ENCODE measurements around the gene CSMD2.

DNA sequence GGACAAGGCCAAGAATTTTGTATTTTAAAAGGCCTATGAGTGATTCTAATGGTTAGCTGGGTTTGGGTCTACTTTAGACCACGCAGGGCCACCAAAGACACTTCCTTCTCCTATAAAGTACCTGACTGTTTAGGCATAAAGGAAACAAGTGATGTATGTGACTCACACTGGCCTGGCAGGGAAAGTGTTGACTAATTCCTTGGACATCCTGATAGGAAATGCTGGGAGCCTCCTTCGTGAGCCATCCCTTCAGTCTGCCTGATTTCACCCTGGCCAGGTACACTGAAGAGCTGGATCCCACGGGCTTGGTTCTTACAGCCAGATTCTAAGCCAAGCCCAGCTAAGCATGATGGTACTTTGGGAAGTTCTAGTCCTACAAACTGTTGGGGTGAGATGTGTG is 401.6 kb downstream of the CSMD2 start:
- TF ChIP-seq, protein P1, sequence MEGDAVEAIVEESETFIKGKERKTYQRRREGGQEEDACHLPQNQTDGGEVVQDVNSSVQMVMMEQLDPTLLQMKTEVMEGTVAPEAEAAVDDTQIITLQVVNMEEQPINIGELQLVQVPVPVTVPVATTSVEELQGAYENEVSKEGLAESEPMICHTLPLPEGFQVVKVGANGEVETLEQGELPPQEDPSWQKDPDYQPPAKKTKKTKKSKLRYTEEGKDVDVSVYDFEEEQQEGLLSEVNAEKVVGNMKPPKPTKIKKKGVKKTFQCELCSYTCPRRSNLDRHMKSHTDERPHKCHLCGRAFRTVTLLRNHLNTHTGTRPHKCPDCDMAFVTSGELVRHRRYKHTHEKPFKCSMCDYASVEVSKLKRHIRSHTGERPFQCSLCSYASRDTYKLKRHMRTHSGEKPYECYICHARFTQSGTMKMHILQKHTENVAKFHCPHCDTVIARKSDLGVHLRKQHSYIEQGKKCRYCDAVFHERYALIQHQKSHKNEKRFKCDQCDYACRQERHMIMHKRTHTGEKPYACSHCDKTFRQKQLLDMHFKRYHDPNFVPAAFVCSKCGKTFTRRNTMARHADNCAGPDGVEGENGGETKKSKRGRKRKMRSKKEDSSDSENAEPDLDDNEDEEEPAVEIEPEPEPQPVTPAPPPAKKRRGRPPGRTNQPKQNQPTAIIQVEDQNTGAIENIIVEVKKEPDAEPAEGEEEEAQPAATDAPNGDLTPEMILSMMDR (IDR thresholded peaks at IDR 0.05; ENCODE audit: insufficient read depth, low read length, poor library complexity, severe bottlenecking): no peak
- TF ChIP-seq EZH2phosphoT487 (conservative IDR thresholded peaks at IDR 0.05; ENCODE audit: low read length): no peak
